ENCODE results near the gene GSTP1. TPM values are rescaled to one million over a fixed set of nuclear protein-coding genes. Genes with fewer than 3 reads are reported as not detected.
"Not testable (repeated sequence)": the region's sequence is repeated elsewhere in the genome, so short reads cannot be mapped to it uniquely, and the experiment has no call there.

The GSTP1 gene
- polyA plus RNA-seq, 3 donors: 853 to 1,483 (median 1,250) TPM

- peaks cover 18% of the 10 kb centered on the region for H3K4me1 Mint-ChIP-seq
- 98% methylated on average over 5 of the region's 7 CpGs for WGBS (ENCODE audit: insufficient coverage)
- no peak overlapping the region for H2AFZ ChIP-seq (ENCODE audit: insufficient read depth, low read depth, low read length, poor library complexity, severe bottlenecking)
- intact Hi-C loops (cut with micrococcal nuclease): no loop called here
- no peaks in the 10 kb centered on the region for H4K20me1 ChIP-seq (ENCODE audit: insufficient read depth, low read length)
- peaks cover 21 to 26% (median 25%) of the 10 kb centered on the region in 3 donors for H3K27me3 Mint-ChIP-seq (ENCODE audit: low read depth in 3 of 3)
- H3K36me3 ChIP-seq (replicated peaks in 1 of 2; ENCODE audit: control insufficient read depth in 1 of 2, insufficient read depth in 2 of 2, low read length in 2 of 2): peaks cover 3 to 4% of the 10 kb centered on the region in 2 donors
- peak overlapping the region in 1 of 2 donors; percentile 35 for H3K4me3 Mint-ChIP-seq
- H3K79me2 ChIP-seq (ENCODE audit: insufficient read depth, low read length): no peaks in the 10 kb centered on the region
- no peak overlapping the region for H3K27ac ChIP-seq (ENCODE audit: low read depth in 1 of 2, low read length in 2 of 2)
- no peak for TF ChIP-seq CTCF (IDR thresholded peaks at IDR 0.05)
- H3K4me3 ChIP-seq (replicated peaks in 1 of 3; ENCODE audit: low read depth in 2 of 3, low read length in 3 of 3): no peak overlapping the region
- no peak overlapping the region for H3K4me2 ChIP-seq (replicated peaks; ENCODE audit: extremely low read depth, low read length, poor library complexity, severe bottlenecking)
- peaks cover 2 to 3% of the 10 kb centered on the region in 2 donors for H3K36me3 Mint-ChIP-seq
- no peaks in the 10 kb centered on the region for H3K9me3 ChIP-seq (replicated peaks in 1 of 2; ENCODE audit: control insufficient read depth in 1 of 2, insufficient read depth in 1 of 2, low read length in 2 of 2)
- H3K27me3 ChIP-seq (ENCODE audit: control insufficient read depth in 2 of 2, insufficient read depth in 2 of 2, low read length in 2 of 2): peaks cover 0 to 17% of the 10 kb centered on the region in 2 donors
- H3K9me3 Mint-ChIP-seq: peaks cover 0 to 7% (median 2%) of the 10 kb centered on the region in 7 donors
- no peak overlapping the region for H3K9ac ChIP-seq (ENCODE audit: insufficient read depth, low read length, poor library complexity, severe bottlenecking)
- no peak overlapping the region for H3K27ac Mint-ChIP-seq
- H3K4me1 ChIP-seq (ENCODE audit: control insufficient read depth in 1 of 2, insufficient read depth in 2 of 2, low read length in 2 of 2): peaks cover 19 to 24% of the 10 kb centered on the region in 2 donors
- no peak for DNase-seq
Observed at GRCh38 chr11:67617243-67617953, 33.8 kb downstream of the GSTP1 start.

DNA sequence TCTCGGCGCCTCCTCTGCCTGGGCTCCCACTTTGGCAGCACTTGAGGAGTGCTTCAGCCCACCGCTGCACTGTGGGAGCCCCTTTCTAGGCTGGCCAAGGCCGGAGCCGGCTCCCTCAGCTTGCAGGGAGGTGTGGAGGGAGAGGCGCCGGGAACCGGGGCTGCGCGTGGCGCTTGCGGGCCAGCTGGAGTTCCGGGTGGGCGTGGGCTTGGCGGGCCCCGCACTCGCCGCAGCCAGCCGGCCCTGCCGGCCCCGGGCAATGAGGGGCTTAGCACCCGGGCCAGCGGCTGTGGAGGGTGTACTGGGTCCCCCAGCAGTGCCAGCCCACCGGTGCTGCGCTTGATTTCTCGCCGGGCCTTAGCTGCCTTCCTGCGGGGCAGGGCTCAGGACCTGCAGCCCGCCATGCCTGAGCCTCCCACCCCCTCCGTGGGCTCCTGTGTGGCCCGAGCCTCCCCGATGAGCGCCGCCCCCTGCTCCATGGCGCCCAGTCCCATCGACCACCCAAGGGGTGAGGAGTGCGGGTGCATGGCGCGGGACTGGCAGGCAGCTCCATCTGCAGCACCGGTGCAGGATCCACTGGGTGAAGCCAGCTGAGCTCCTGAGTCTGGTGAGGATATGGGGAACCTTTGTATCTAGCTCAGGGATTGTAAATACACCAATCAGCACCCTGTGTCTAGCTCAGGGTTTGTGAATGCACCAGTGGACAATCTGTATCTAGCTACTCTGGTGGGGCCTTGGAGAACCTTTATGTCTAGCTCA, 35.5 kb downstream of the GSTP1 start:
- H3K36me3 ChIP-seq (replicated peaks in 1 of 2; ENCODE audit: control insufficient read depth in 1 of 2, insufficient read depth in 2 of 2, low read length in 2 of 2); intact Hi-C loops (cut with micrococcal nuclease): not testable (repeated sequence)
- WGBS (ENCODE audit: insufficient coverage): 97% methylated on average over 30 of the region's 40 CpGs

GRCh38 chr11:67619683-67620618, 36.3 kb downstream of the GSTP1 start:
- not testable (repeated sequence) for H2AFZ ChIP-seq (ENCODE audit: insufficient read depth, low read depth, low read length, poor library complexity, severe bottlenecking); H3K36me3 Mint-ChIP-seq; H3K36me3 ChIP-seq (replicated peaks in 1 of 2; ENCODE audit: control insufficient read depth in 1 of 2, insufficient read depth in 2 of 2, low read length in 2 of 2); H3K4me1 Mint-ChIP-seq; H3K9ac ChIP-seq (ENCODE audit: insufficient read depth, low read length, poor library complexity, severe bottlenecking); DNase-seq; H3K79me2 ChIP-seq (ENCODE audit: insufficient read depth, low read length); H3K27ac ChIP-seq (ENCODE audit: low read depth in 1 of 2, low read length in 2 of 2); H3K4me3 Mint-ChIP-seq; H3K4me1 ChIP-seq (ENCODE audit: control insufficient read depth in 1 of 2, insufficient read depth in 2 of 2, low read length in 2 of 2); H4K20me1 ChIP-seq (ENCODE audit: insufficient read depth, low read length); H3K9me3 ChIP-seq (replicated peaks in 1 of 2; ENCODE audit: control insufficient read depth in 1 of 2, insufficient read depth in 1 of 2, low read length in 2 of 2); H3K9me3 Mint-ChIP-seq; H3K4me3 ChIP-seq (replicated peaks in 1 of 3; ENCODE audit: low read depth in 2 of 3, low read length in 3 of 3); H3K4me2 ChIP-seq (replicated peaks; ENCODE audit: extremely low read depth, low read length, poor library complexity, severe bottlenecking)
- H3K27me3 Mint-ChIP-seq (ENCODE audit: low read depth in 3 of 3): peaks cover 22 to 28% (median 25%) of the 10 kb centered on the region in 3 donors
- 86% methylated on average over 28 of the region's 33 CpGs for WGBS (ENCODE audit: insufficient coverage)
- peaks cover 0 to 17% of the 10 kb centered on the region in 2 donors for H3K27me3 ChIP-seq (ENCODE audit: control insufficient read depth in 2 of 2, insufficient read depth in 2 of 2, low read length in 2 of 2)
- intact Hi-C loops (cut with micrococcal nuclease): loop anchor here in 1 of 2 donors (10.0 kb wide), 1 partner anchor 95 kb away; no protein-coding TSS in a partner anchor
- H3K27ac Mint-ChIP-seq: peak overlapping the region in 1 of 7 donors; percentile 64

More for the DNA sequence above, 35.5 kb downstream of the GSTP1 start:
- not testable (repeated sequence) for H3K4me3 ChIP-seq (replicated peaks in 1 of 3; ENCODE audit: low read depth in 2 of 3, low read length in 3 of 3); H3K36me3 Mint-ChIP-seq; H3K9me3 Mint-ChIP-seq; H3K79me2 ChIP-seq (ENCODE audit: insufficient read depth, low read length); H4K20me1 ChIP-seq (ENCODE audit: insufficient read depth, low read length); H3K4me3 Mint-ChIP-seq; H3K9me3 ChIP-seq (replicated peaks in 1 of 2; ENCODE audit: control insufficient read depth in 1 of 2, insufficient read depth in 1 of 2, low read length in 2 of 2); H3K27ac ChIP-seq (ENCODE audit: low read depth in 1 of 2, low read length in 2 of 2); H3K27ac Mint-ChIP-seq; H2AFZ ChIP-seq (ENCODE audit: insufficient read depth, low read depth, low read length, poor library complexity, severe bottlenecking); H3K9ac ChIP-seq (ENCODE audit: insufficient read depth, low read length, poor library complexity, severe bottlenecking); DNase-seq; H3K4me2 ChIP-seq (replicated peaks; ENCODE audit: extremely low read depth, low read length, poor library complexity, severe bottlenecking); H3K4me1 Mint-ChIP-seq
- peaks cover 21 to 28% (median 25%) of the 10 kb centered on the region in 3 donors for H3K27me3 Mint-ChIP-seq (ENCODE audit: low read depth in 3 of 3)
- Histone ChIP-seq H3K27me3 (ENCODE audit: control insufficient read depth in 2 of 2, insufficient read depth in 2 of 2, low read length in 2 of 2) (peaks cover 0 to 17% of the 10 kb centered on the region in 2 donors), H3K4me1 (ENCODE audit: control insufficient read depth in 1 of 2, insufficient read depth in 2 of 2, low read length in 2 of 2) (peaks cover 11 to 15% of the 10 kb centered on the region in 2 donors)
